GM18870 (cell line): ENCODE data around the gene FRMD6.
"Not testable (repeated sequence)": the region's sequence is repeated elsewhere in the genome, so short reads cannot be mapped to it uniquely, and the experiment has no call there.

Experiments
- ATAC-seq: cut with Tn5 transposase; IDR thresholded peaks from one replicate; pipeline ENCODE4 v1.9.1; 2021; ENCODE audit warnings: moderate library complexity; ENCODE audit not compliant: unreplicated experiment

FRMD6 gene

GRCh38 chr14:51717766-51718165 lies 66.1 kb downstream of the FRMD6 start:
- ATAC-seq, result no peak

- no peak for ATAC-seq
Observed at GRCh38 chr14:51719955-51720354, 68.2 kb downstream of the FRMD6 start.

GRCh38 chr14:51723990-51724389 lies 72.3 kb downstream of the FRMD6 start:
- ATAC-seq, result no peak

GRCh38 chr14:51724650-51725049 lies 72.9 kb downstream of the FRMD6 start:
- no peak for ATAC-seq

DNA sequence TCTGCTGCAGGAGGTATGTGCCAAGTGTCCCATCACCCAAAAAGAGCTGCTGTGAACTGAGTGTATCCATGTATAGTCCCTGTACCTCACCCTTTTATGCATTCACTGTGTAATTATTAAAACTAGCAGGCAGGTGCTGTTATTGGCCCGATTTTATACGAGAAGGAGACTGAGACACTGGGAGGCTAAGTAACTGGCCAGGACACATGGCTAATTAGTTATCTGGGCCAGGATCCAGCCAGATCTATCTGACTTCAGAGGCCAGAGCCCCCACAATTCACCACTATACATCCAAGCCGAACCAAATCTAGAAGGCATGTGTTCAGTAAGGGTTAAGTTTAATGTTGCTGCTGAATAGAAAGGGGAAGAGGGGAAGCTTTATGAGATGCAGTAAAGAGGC lies 73.4 kb downstream of the FRMD6 start:
- ATAC-seq, result no peak

GRCh38 chr14:51726166-51726899 lies 74.6 kb downstream of the FRMD6 start:
- no peak for ATAC-seq

DNA sequence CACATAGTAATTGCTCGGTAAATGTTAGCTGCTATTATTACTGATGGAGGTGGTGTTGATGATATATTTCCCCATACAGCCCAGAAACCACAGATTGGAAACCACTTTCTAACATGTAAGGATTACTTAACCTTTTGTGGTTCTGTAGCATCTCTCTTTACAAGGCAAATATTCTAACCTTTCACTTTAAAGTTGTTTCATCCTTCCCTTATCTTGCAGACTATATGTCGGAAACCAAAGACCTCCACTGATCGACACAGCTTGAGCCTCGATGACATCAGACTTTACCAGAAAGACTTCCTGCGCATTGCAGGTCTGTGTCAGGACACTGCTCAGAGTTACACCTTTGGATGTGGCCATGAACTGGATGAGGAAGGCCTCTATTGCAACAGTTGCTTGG lies 75.8 kb downstream of the FRMD6 start:
- ATAC-seq, result no peak

- no peak for ATAC-seq
Observed at GRCh38 chr14:51730098-51730497, 78.4 kb downstream of the FRMD6 start.

GRCh38 chr14:51730684-51731083 lies 79.0 kb downstream of the FRMD6 start:
- ATAC-seq, result no peak

DNA sequence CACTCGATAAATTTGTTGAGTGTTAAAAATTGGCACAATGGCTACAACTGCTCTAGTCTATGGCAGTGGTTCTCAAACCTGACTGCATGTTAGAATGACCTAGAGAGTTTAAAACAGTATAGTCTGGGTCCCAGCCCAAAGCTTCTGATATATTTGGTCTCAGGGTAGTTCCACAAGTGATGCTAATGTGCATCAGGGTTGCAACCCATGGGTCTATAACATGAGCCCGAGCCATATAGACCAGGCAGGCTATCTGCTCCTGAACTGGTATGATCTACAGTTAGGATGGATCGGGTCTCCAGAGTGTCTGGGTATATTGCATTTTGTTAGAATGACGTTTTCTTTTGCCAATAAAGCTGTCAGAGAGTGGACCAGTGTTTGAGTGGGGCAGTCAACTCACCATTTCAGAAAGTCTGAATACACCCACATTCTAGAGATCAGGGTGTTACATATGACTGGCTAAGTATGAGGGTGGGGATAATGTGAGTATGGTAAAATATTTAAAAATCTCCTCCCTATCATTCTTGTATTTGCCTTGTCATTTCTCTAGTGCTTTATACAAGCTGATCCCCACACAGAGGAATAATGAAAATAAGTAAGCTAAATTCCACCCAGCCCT lies 80.9 kb downstream of the FRMD6 start:
- ATAC-seq, result no peak

GRCh38 chr14:51733147-51733546 lies 81.4 kb downstream of the FRMD6 start:
- ATAC-seq, result no peak

DNA sequence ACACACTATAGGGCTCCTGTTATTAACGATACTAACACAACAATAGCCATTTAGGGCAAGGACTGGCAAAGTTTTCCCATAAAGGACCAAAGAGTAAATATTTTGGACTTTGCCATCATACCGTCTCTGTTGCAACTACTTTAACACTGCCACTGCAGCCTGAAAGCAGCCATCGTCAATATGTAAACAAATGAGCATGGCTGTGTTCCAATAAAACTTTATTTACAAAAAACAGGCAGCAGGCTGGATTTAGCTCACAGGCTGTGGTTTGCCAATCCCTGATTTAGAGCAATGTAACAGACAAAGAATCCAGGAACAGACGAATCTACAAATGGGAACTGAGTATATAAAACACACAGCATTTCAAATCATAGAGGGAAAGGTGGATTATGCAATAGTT lies 84.1 kb downstream of the FRMD6 start:
- no peak for ATAC-seq

DNA sequence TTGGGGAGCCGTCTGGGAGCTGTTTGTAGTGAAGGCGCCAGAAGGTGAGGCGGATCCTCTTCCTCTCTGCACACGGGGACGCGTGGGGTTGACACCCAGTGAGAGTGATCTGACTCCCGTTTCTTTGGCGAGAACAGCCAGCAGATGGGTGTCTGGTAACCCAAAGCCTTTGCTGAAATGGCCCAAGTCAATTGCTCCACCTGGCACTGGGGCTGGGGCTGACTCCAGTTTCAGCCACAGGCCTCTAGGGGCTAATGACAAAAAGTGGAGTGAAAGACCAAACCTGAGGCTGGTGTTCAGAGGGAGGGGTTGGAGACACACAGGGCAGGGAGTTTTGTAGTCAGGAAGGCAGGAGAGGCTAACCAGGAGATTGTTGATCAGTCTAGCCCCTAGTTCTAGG lies 87.0 kb downstream of the FRMD6 start:
- ATAC-seq, result no peak

- ATAC-seq, result no peak
Observed at GRCh38 chr14:51743588-51744000, 91.9 kb downstream of the FRMD6 start.

DNA sequence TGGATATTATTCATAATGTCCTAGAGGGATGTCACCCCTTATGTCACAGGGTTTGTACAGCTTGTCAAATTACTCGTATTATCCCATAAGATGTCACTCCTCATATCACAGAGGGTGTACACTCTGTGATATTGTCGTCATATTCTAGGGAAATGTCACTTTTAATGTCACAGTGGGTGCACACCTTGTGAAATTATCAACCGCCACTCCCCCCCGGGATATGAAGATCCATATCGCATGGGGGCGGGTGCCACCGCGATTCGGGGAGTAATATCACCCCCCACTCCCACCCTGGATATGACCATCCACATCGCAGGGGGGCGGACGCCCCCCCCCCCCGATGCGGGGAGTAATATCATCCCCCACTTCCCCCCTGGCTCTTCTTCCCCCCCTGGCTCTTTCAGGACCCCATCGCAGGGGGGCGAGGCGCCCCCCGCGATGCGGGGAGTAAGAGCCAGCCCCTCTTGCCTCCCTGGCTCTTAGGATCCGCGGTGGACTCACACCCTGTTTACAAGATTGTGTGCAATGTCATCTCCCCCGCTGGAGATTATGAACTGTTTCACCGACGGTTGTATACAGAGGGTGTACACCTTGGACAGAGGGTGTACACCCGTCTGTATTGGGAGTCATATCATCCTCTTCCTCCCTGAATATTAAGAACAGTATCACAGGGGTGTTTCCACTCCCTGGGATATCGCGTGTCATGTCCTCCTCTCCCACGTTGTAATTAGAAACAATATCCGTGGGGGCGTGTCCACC lies 92.8 kb downstream of the FRMD6 start:
- ATAC-seq, result no peak

DNA sequence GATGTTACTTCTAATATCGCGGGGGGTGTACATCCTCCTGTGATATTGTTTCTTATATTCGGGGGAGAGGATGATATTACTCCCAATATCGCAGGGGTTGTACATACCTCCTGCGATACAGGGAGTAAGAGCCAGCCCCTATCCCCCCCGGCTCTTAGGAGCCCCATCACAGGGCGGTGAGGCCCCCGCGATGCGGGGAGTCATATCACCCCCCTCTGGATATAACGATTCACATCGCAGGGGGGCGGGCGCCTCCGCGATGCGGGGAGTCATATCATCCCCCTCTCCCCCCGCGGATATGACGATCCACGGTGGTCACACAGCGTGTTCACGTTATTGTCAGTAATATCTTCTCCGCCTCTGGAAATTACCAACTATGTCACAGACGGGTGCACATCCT lies 95.1 kb downstream of the FRMD6 start:
- not testable (repeated sequence) for ATAC-seq

DNA sequence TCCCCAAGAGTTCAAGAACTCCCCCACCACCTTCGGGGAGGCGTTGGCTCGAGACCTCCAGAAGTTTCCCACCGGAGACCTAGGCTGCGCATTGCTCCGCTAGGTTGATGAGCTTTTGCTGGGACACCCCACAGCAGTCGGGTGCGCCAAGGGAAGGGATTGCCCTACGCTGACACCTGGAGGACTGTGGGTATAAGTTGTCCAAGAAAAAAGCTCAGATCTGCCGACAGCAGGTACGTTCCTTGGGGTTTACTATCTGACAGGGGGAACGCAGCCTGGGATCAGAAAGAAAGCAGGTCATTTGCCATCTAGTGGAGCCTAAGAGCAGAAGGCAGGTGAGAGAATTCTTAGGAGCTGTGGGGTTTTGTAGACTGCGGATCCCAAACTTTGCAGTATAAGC lies 98.8 kb downstream of the FRMD6 start:
- no peak for ATAC-seq

DNA sequence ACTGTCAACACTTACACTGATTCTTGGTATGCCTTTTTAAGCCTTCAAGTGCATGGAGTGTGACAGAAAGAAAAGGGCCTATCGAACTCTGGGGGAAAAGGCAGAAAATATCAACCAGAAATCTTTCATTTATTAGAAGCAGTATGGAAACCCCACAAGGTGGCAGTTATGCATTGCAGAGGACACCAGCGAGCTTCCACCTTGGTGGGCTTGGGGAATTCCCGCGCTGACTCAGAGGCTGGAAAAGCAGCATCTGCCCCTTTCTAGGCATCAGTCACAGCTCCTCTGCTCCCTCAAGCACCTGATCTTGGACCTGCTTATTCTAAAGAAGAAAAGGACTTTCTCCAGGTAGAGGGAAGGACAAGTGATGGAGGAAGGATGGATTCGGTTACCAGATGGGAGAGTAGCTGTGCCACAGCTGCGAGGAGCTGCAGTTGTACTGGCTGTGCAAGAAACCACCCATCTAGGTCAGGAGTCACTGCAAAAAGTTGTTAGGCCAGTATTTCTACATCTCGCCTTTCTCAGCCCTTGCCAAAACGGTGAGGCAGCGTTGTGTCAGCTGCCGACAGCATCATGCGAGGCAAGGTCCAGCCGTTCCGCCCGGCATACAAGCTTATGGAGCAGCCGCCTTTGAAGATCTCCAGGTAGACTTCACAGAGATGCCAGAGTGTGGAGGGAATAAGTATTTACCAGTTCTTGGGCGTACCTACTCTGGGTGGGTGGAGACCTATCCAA lies 100.1 kb downstream of the FRMD6 start:
- ATAC-seq, result not testable (repeated sequence)

GRCh38 chr14:51757756-51758155 lies 106.0 kb downstream of the FRMD6 start:
- ATAC-seq, result not testable (repeated sequence)

DNA sequence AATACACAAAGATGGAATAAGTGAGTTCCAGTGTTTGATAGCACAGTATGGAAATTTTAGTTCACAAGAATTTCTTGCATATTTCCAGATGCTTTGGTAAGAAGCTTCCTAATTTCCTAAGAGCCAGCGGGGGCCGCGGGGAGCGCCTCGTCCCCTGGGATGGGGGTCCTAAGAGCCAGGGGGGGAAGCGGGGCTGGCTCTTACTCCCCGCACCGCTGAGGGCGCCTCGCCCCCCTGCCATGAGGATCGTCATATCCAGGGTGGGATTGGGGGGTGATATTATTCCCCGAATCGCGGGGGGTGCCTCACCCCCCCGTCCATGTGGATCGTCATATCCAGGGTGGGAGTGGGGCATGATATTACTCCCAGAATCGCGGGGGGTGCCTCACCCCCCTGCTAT lies 108.2 kb downstream of the FRMD6 start:
- ATAC-seq, result no peak

- ATAC-seq, result not testable (repeated sequence)
Observed at GRCh38 chr14:51765726-51766125, 114.0 kb downstream of the FRMD6 start.
